PC-3 (cell line): ENCODE measurements around the gene PWP1. TPM values are rescaled to one million over a fixed set of nuclear protein-coding genes. Genes with fewer than 3 reads are reported as not detected.

Source experiments
- ATAC-seq: fragments of 200-7000 bp; cut with Tn5 transposase; 2 replicates; pipeline ENCODE4 v1.9.1; 2020; ENCODE audit warnings: mild to moderate bottlenecking, moderate library complexity
- BruUV-seq: library from RNA; stranded (reverse); fragments of 400-500 nt; replicated peaks from 2 replicates; lab custom pipeline; 2021; lab: Mats Ljungman, UMichigan
- CTCF ChIA-PET: fragments of 300-600 bp; sonication (Branson Sonifier 250); formaldehyde crosslinking; loops from one replicate; lab custom pipeline; 2022; ENCODE audit warnings: antibody characterized with exemption; lab: Charles Lee
- POLR2A ChIA-PET: fragments of 300-600 bp; sonication (Branson Sonifier 250); formaldehyde crosslinking; loops from one replicate; lab custom pipeline; 2022; ENCODE audit warnings: antibody characterized with exemption; ENCODE audit not compliant: unreplicated experiment; lab: Charles Lee
- DNase-seq: peaks from one replicate; pipeline ENCODE4 v3.0.0-alpha.2; 2015
- H2AFZ ChIP-seq: fragments of 300-600 bp; sonication (generic); 2 replicates; pipeline ENCODE4 v1.6.0; 2016; ENCODE audit warnings: antibody characterized with exemption, low read length
- H3F3A ChIP-seq: fragments of 300-600 bp; sonication (generic); one replicate; pipeline ENCODE4 v1.6.0; 2017; ENCODE audit warnings: antibody characterized with exemption, low read length, control low read depth, mild to moderate bottlenecking; ENCODE audit not compliant: unreplicated experiment
- H3K27ac ChIP-seq: fragments of 300-600 bp; sonication (generic); 2 replicates; pipeline ENCODE4 v1.5.1; 2016; ENCODE audit warnings: mild to moderate bottlenecking, low read length
- H3K27me3 ChIP-seq: fragments of 300-600 bp; sonication (generic); 2 replicates; pipeline ENCODE4 v1.6.1; 2016; ENCODE audit warnings: low read length, mixed read lengths
- H3K36me3 ChIP-seq: fragments of 300-600 bp; sonication (generic); 2 replicates; pipeline ENCODE4 v1.6.1; 2016; ENCODE audit warnings: low read depth, mixed run types, low read length, mixed read lengths
- H3K4me1 ChIP-seq: fragments of 300-600 bp; sonication (generic); 2 replicates; pipeline ENCODE4 v1.5.1; 2016; ENCODE audit warnings: low read length; ENCODE audit not compliant: insufficient read depth
- H3K4me2 ChIP-seq: fragments of 300-600 bp; sonication (generic); 2 replicates; pipeline ENCODE4 v1.6.0; 2016; ENCODE audit warnings: low read length
- H3K4me3 ChIP-seq: fragments of 300-600 bp; sonication (generic); 2 replicates; pipeline ENCODE4 v1.5.1; 2016; ENCODE audit warnings: mild to moderate bottlenecking, low read length, mixed read lengths
- H3K79me2 ChIP-seq: fragments of 300-600 bp; sonication (generic); 2 replicates; pipeline ENCODE4 v1.6.1; 2017; ENCODE audit warnings: low read length, mixed read lengths
- H3K9ac ChIP-seq: fragments of 300-600 bp; sonication (generic); 2 replicates; pipeline ENCODE4 v1.6.0; 2016; ENCODE audit warnings: mild to moderate bottlenecking, low read length
- H3K9me2 ChIP-seq: fragments of 300-600 bp; sonication (generic); replicated peaks from 2 replicates; pipeline ENCODE4 v1.6.1; 2016; ENCODE audit warnings: mixed run types, low read length, mixed read lengths
- H3K9me3 ChIP-seq: fragments of 300-600 bp; sonication (generic); 2 replicates; pipeline ENCODE4 v1.6.1; 2016; ENCODE audit warnings: low read length, mixed read lengths
- H4K20me1 ChIP-seq: fragments of 300-600 bp; sonication (generic); 2 replicates; pipeline ENCODE4 v1.6.1; 2016; ENCODE audit warnings: low read length, mixed read lengths
- CTCF ChIP-seq: fragments of 300-600 bp; sonication (generic); conservative IDR thresholded peaks from 2 replicates; pipeline ENCODE4 v1.5.1; 2017; ENCODE audit warnings: antibody characterized with exemption, low read depth, mild to moderate bottlenecking, low read length
- EZH2 ChIP-seq: fragments of 300-600 bp; sonication (generic); IDR thresholded peaks from one replicate; pipeline ENCODE4 v1.6.1; 2017; ENCODE audit warnings: antibody characterized with exemption, mild to moderate bottlenecking, low read length; ENCODE audit not compliant: unreplicated experiment
- EZH2phosphoT487 ChIP-seq: fragments of 300-600 bp; sonication (generic); IDR thresholded peaks from 2 replicates; pipeline ENCODE4 v1.6.1; 2018; ENCODE audit warnings: mild to moderate bottlenecking, antibody characterized with exemption, low read length, borderline replicate concordance
- intact Hi-C: fragments of 100-400 bp; cut with micrococcal nuclease; formaldehyde crosslinking; loops from 2 replicates; pipeline ENCODE4 v1.9.0; 2023
- total RNA-seq: library from RNA; depleted of rRNA; stranded (reverse); fragments of >200 nt; gene quantifications from 2 replicates; pipeline ENCODE4 v1.2.3, GENCODE V29; 2014

The PWP1 gene
- total RNA-seq, 1 experiment from 2014 or later = 85.8 TPM

GRCh38 chr12:107645630-107646333 lies 39.8 kb upstream of the PWP1 start:
- no peaks in the 10 kb centered on the region for H3F3A ChIP-seq
- DNase-seq = no peak
- H2AFZ ChIP-seq = no peak overlapping the region
- ChIA-PET POLR2A (no interaction called here), CTCF (no interaction called here)
- no peaks in the 10 kb centered on the region for H3K36me3 ChIP-seq
- H3K9me3 ChIP-seq = no peaks in the 10 kb centered on the region
- no peak overlapping the region for H3K27ac ChIP-seq
- H3K4me3 ChIP-seq = no peak overlapping the region
- no peak overlapping the region for H3K9ac ChIP-seq
- H3K27me3 ChIP-seq = no peaks in the 10 kb centered on the region
- no peak for ATAC-seq
- TF ChIP-seq CTCF (no peak), EZH2phosphoT487 (no peak), EZH2 (no peak)
- no peaks in the 10 kb centered on the region for H3K79me2 ChIP-seq
- H3K4me1 ChIP-seq = no peaks in the 10 kb centered on the region
- intact Hi-C loops = no loop called here
- no TSS peak for BruUV-seq
- no peak overlapping the region for H3K4me2 ChIP-seq
- H3K9me2 ChIP-seq = no peaks in the 10 kb centered on the region
- no peaks in the 10 kb centered on the region for H4K20me1 ChIP-seq

- H3K27ac ChIP-seq = no peak overlapping the region
- H3K4me1 ChIP-seq = no peaks in the 10 kb centered on the region
- H4K20me1 ChIP-seq = no peaks in the 10 kb centered on the region
- ChIA-PET POLR2A (no interaction called here), CTCF (no interaction called here)
- H3F3A ChIP-seq = no peaks in the 10 kb centered on the region
- H3K79me2 ChIP-seq = no peaks in the 10 kb centered on the region
- H3K9me3 ChIP-seq = no peaks in the 10 kb centered on the region
- ATAC-seq = no peak
- H3K4me2 ChIP-seq = no peak overlapping the region
- H3K9ac ChIP-seq = no peak overlapping the region
- H3K4me3 ChIP-seq = no peak overlapping the region
- BruUV-seq = no TSS peak
- intact Hi-C loops = no loop called here
- no peak for DNase-seq
- H2AFZ ChIP-seq = no peak overlapping the region
- no peaks in the 10 kb centered on the region for H3K9me2 ChIP-seq
- no peak for TF ChIP-seq EZH2phosphoT487
- TF ChIP-seq CTCF = no peak
- TF ChIP-seq EZH2 = no peak
- no peaks in the 10 kb centered on the region for H3K27me3 ChIP-seq
- no peaks in the 10 kb centered on the region for H3K36me3 ChIP-seq
Observed at GRCh38 chr12:107646436-107646835, 39.2 kb upstream of the PWP1 start.

- H3K79me2 ChIP-seq = no peaks in the 10 kb centered on the region
- H3K9me3 ChIP-seq = no peaks in the 10 kb centered on the region
- H3K36me3 ChIP-seq = no peaks in the 10 kb centered on the region
- ATAC-seq (no peak), DNase-seq (no peak)
- no peak for TF ChIP-seq EZH2phosphoT487
- no peak for TF ChIP-seq CTCF
- no peak for TF ChIP-seq EZH2
- no TSS peak for BruUV-seq
- CTCF ChIA-PET = no interaction called here
- H3K27ac ChIP-seq = no peak overlapping the region
- no peak overlapping the region for H3K4me3 ChIP-seq
- H3K27me3 ChIP-seq = no peaks in the 10 kb centered on the region
- no peak overlapping the region for H3K9ac ChIP-seq
- no peaks in the 10 kb centered on the region for H4K20me1 ChIP-seq
- no peaks in the 10 kb centered on the region for H3F3A ChIP-seq
- POLR2A ChIA-PET = no interaction called here
- no peak overlapping the region for H3K4me2 ChIP-seq
- H3K9me2 ChIP-seq = no peaks in the 10 kb centered on the region
- no peaks in the 10 kb centered on the region for H3K4me1 ChIP-seq
- intact Hi-C loops = no loop called here
- no peak overlapping the region for H2AFZ ChIP-seq
Observed at GRCh38 chr12:107649661-107650061, 35.9 kb upstream of the PWP1 start.
